H9 (cell line): ENCODE data around the gene MYO7A. TPM values are rescaled to one million over a fixed set of nuclear protein-coding genes. Genes with fewer than 3 reads are reported as not detected.

Source experiments
- DNase-seq: peaks from one replicate; pipeline ENCODE4 v3.0.0-alpha.2; 2017
- H2AFZ ChIP-seq: one replicate; pipeline ENCODE4 v1.6.1; 2013; ENCODE audit warnings: mild to moderate bottlenecking, low read length, control low read depth, moderate library complexity
- H2AK5ac ChIP-seq: 2 replicates; pipeline ENCODE4 v1.6.1; 2013; ENCODE audit warnings: low read length, control low read depth, mixed read lengths; ENCODE audit not compliant: insufficient read length
- H2BK120ac ChIP-seq: one replicate; pipeline ENCODE4 v1.6.1; 2013; ENCODE audit warnings: low read depth, mild to moderate bottlenecking, low read length, control low read depth, inconsistent platforms; ENCODE audit not compliant: poor library complexity, severe bottlenecking
- H2BK12ac ChIP-seq: 2 replicates; pipeline ENCODE4 v1.6.1; 2013; ENCODE audit warnings: low read length, control low read depth, mixed read lengths, low read depth; ENCODE audit not compliant: insufficient read length
- H2BK15ac ChIP-seq: 2 replicates; pipeline ENCODE4 v1.6.1; 2013; ENCODE audit warnings: low read depth, low read length, control low read depth
- H2BK20ac ChIP-seq: one replicate; pipeline ENCODE4 v1.6.1; 2013; ENCODE audit warnings: low read depth, mild to moderate bottlenecking, low read length, control low read depth, inconsistent platforms; ENCODE audit not compliant: poor library complexity, severe bottlenecking
- H2BK5ac ChIP-seq: 2 replicates; pipeline ENCODE4 v1.6.1; 2013; ENCODE audit warnings: low read length, control low read depth, mixed read lengths; ENCODE audit not compliant: insufficient read length
- H3K14ac ChIP-seq: 2 replicates; pipeline ENCODE4 v1.6.1; 2013; ENCODE audit warnings: low read length, control low read depth; ENCODE audit not compliant: insufficient read depth
- H3K18ac ChIP-seq: 2 replicates; pipeline ENCODE4 v1.6.1; 2013; ENCODE audit warnings: low read depth, mild to moderate bottlenecking, mixed read lengths, low read length, control low read depth; ENCODE audit not compliant: insufficient read length
- H3K23ac ChIP-seq: 2 replicates; pipeline ENCODE4 v1.6.1; 2013; ENCODE audit warnings: low read length, control low read depth, mixed read lengths, low read depth; ENCODE audit not compliant: insufficient read length
- H3K23me2 ChIP-seq: 2 replicates; pipeline ENCODE4 v1.6.1; 2013; ENCODE audit warnings: low read depth, mild to moderate bottlenecking, mixed read lengths, low read length, control low read depth; ENCODE audit not compliant: insufficient read length, poor library complexity, severe bottlenecking
- H3K27ac ChIP-seq: 2 replicates; pipeline ENCODE4 v1.5.1; 2013; ENCODE audit warnings: low read length, control low read depth, mixed read lengths, low read depth; ENCODE audit not compliant: insufficient read length
- H3K27me3 ChIP-seq: 2 replicates; pipeline ENCODE4 v1.6.1; 2013; ENCODE audit warnings: low read length, control low read depth, inconsistent platforms; ENCODE audit not compliant: insufficient read depth
- H3K4ac ChIP-seq: 2 replicates; pipeline ENCODE4 v1.6.1; 2013; ENCODE audit warnings: low read depth, mild to moderate bottlenecking, control low read depth, inconsistent platforms, low read length, moderate library complexity
- H3K4me1 ChIP-seq: 2 replicates; pipeline ENCODE4 v1.6.1; 2013; ENCODE audit warnings: low read length, control low read depth, inconsistent platforms; ENCODE audit not compliant: insufficient read depth
- H3K4me2 ChIP-seq: 2 replicates; pipeline ENCODE4 v1.6.1; 2013; ENCODE audit warnings: low read length, control low read depth, mixed read lengths; ENCODE audit not compliant: insufficient read length, insufficient read depth
- H3K56ac ChIP-seq: 2 replicates; pipeline ENCODE4 v1.6.1; 2013; ENCODE audit warnings: low read depth, mild to moderate bottlenecking, mixed read lengths, low read length, control low read depth; ENCODE audit not compliant: insufficient read length
- H3K79me1 ChIP-seq: 2 replicates; pipeline ENCODE4 v1.6.1; 2013; ENCODE audit warnings: low read depth, mild to moderate bottlenecking, moderate library complexity, low read length, control low read depth, inconsistent platforms; ENCODE audit not compliant: insufficient read depth, poor library complexity, severe bottlenecking
- H3K79me2 ChIP-seq: 2 replicates; pipeline ENCODE4 v1.6.1; 2013; ENCODE audit warnings: low read length, control low read depth, inconsistent platforms; ENCODE audit not compliant: insufficient read depth
- H3K9ac ChIP-seq: 2 replicates; pipeline ENCODE4 v1.6.1; 2013; ENCODE audit warnings: low read length, control low read depth, mixed read lengths; ENCODE audit not compliant: insufficient read length; ENCODE audit errors: extremely low read depth
- H3K9me3 ChIP-seq: one replicate; pipeline ENCODE4 v1.6.1; 2013; ENCODE audit warnings: low read depth, low read length, inconsistent platforms; ENCODE audit not compliant: control insufficient read depth
- H3T11ph ChIP-seq: one replicate; pipeline ENCODE4 v1.6.1; 2013; ENCODE audit warnings: mild to moderate bottlenecking, low read length, control low read depth, inconsistent platforms
- H4K20me1 ChIP-seq: one replicate; pipeline ENCODE4 v1.6.1; 2013; ENCODE audit not compliant: control insufficient read depth, insufficient read length, insufficient read depth
- H4K5ac ChIP-seq: 2 replicates; pipeline ENCODE4 v1.6.1; 2013; ENCODE audit warnings: low read depth, mild to moderate bottlenecking, mixed read lengths, low read length, control low read depth; ENCODE audit not compliant: insufficient read length
- H4K8ac ChIP-seq: replicated peaks from 2 replicates; pipeline ENCODE4 v1.6.1; 2013; ENCODE audit warnings: low read length, control low read depth, mixed read lengths, low read depth; ENCODE audit not compliant: insufficient read length
- H4K91ac ChIP-seq: 2 replicates; pipeline ENCODE4 v1.6.1; 2013; ENCODE audit warnings: low read depth, mild to moderate bottlenecking, moderate library complexity, mixed read lengths, low read length, control low read depth; ENCODE audit not compliant: insufficient read length
- H3K27ac Mint-ChIP-seq, 3 experiments: 2 replicates in 2 of 3; 3 replicates in 1 of 3; pipeline ENCODE4 v1.8.0; 2020 to 2021; ENCODE audit warnings: mixed read lengths in 3 of 3, mild to moderate bottlenecking in 1 of 3, moderate library complexity in 1 of 3
- H3K27me3 Mint-ChIP-seq: 2 replicates; pipeline ENCODE4 v1.8.0; 2021; ENCODE audit warnings: low read depth, mild to moderate bottlenecking, moderate library complexity, mixed read lengths
- H3K36me3 Mint-ChIP-seq, 3 experiments: 2 replicates in 2 of 3; 3 replicates in 1 of 3; pipeline ENCODE4 v1.8.0; 2020 to 2021; ENCODE audit warnings: low read depth in 3 of 3, mixed read lengths in 3 of 3; ENCODE audit not compliant: insufficient read depth in 1 of 3
- H3K4me1 Mint-ChIP-seq, 2 experiments: 2 replicates each; pipeline ENCODE4 v1.8.0; 2020; ENCODE audit warnings: mixed read lengths in 2 of 2
- H3K4me3 Mint-ChIP-seq, 2 experiments: 2 replicates in 1 of 2; 3 replicates in 1 of 2; pipeline ENCODE4 v1.8.0; 2020 to 2021; ENCODE audit warnings: mild to moderate bottlenecking in 2 of 2, mixed read lengths in 2 of 2, moderate library complexity in 1 of 2
- H3K9me3 Mint-ChIP-seq, 2 experiments: 2 replicates in 1 of 2; 3 replicates in 1 of 2; pipeline ENCODE4 v1.8.0; 2020; ENCODE audit warnings: mild to moderate bottlenecking in 2 of 2, mixed read lengths in 2 of 2, moderate library complexity in 1 of 2
- WGBS: extraction: QIAGEN DNeasy Blood & Tissue Kit; methylation state at CpG from one replicate; pipeline ENCODE4 v1.1.7; 2013; ENCODE audit warnings: missing lambda C conversion rate, low lambda C conversion rate, mixed read lengths; ENCODE audit not compliant: insufficient read length; ENCODE audit errors: extremely low coverage; 5-methylcytosine and 5-hydroxymethylcytosine counted together
- total RNA-seq: library from RNA; stranded (reverse); gene quantifications from 2 replicates; pipeline ENCODE4 v1.2.1, GENCODE V29; 2021
- TF ChIP-seq, protein P1 (sequence below): fragments of 200-600 bp; sonication (generic); conservative IDR thresholded peaks from 3 replicates; pipeline ENCODE4 v1.8.0; 2021; ENCODE audit warnings: antibody characterized with exemption, mild to moderate bottlenecking

The MYO7A gene
- total RNA-seq, 1 experiment from 2014 or later = 1.6 TPM

DNA sequence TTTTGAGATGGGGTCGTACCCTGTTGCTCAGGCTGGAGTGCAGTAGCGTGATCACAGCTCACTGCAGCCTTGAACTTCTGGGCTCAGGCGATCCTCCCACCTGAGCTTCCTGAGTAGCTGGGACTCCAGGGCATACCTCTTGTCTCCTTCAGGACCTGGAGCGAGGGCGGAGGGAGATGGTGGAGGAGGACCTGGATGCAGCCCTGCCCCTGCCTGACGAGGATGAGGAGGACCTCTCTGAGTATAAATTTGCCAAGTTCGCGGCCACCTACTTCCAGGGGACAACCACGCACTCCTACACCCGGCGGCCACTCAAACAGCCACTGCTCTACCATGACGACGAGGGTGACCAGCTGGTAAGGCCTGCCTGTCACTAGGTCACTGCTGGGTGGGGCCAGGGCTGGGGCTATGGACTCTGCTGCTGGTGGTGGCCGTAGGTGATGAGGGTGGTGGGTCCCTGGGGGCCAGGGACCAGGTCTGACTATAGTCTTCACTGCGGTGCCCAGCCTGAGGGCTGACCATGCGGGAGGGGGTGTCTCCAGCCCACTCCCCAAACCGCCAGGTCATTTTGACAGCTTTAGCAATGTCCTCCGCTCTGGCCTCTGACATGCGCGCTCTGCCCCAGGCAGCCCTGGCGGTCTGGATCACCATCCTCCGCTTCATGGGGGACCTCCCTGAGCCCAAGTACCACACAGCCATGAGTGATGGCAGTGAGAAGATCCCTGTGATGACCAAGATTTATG, 53.9 kb downstream of the MYO7A start:
- H3K23me2 ChIP-seq = no peaks in the 10 kb centered on the region
- no peak overlapping the region for H3T11ph ChIP-seq
- no peak overlapping the region for H2BK20ac ChIP-seq
- H3K18ac ChIP-seq = no peak overlapping the region
- H3K4ac ChIP-seq = no peak overlapping the region
- H3K9me3 ChIP-seq = no peaks in the 10 kb centered on the region
- H3K4me2 ChIP-seq = no peak overlapping the region
- H2BK120ac ChIP-seq = no peak overlapping the region
- H3K14ac ChIP-seq = no peak overlapping the region; the same call in 1 of the 2 replicates
- no peaks in the 10 kb centered on the region for H3K79me2 ChIP-seq
- no peak overlapping the region for H3K56ac ChIP-seq
- Mint-ChIP-seq H3K4me3 (no peak overlapping the region), H3K27me3 (peaks cover 2% of the 10 kb centered on the region; the same call in 1 of the 2 replicates), H3K9me3 (no peaks in the 10 kb centered on the region; a peak in 1 of 5 replicates), H3K36me3 (no peaks in the 10 kb centered on the region; a peak in 3 of 7 replicates), H3K4me1 (peaks cover 1 to 3% of the 10 kb centered on the region in 2 experiments; a peak in 2 of 4 replicates), H3K27ac (peak overlapping the region in 1 of 3 experiments; percentile 77; a peak in 1 of 7 replicates)
- WGBS = no CpG with 5 or more reads among the region's 22 CpGs
- H3K4me1 ChIP-seq = no peaks in the 10 kb centered on the region
- H2AK5ac ChIP-seq = no peak overlapping the region
- no peaks in the 10 kb centered on the region for H3K27me3 ChIP-seq
- H3K23ac ChIP-seq = no peak overlapping the region
- H4K20me1 ChIP-seq = no peaks in the 10 kb centered on the region
- no peak for DNase-seq
- H2BK12ac ChIP-seq = no peak overlapping the region
- no peak overlapping the region for H3K27ac ChIP-seq
- TF ChIP-seq, protein P1, sequence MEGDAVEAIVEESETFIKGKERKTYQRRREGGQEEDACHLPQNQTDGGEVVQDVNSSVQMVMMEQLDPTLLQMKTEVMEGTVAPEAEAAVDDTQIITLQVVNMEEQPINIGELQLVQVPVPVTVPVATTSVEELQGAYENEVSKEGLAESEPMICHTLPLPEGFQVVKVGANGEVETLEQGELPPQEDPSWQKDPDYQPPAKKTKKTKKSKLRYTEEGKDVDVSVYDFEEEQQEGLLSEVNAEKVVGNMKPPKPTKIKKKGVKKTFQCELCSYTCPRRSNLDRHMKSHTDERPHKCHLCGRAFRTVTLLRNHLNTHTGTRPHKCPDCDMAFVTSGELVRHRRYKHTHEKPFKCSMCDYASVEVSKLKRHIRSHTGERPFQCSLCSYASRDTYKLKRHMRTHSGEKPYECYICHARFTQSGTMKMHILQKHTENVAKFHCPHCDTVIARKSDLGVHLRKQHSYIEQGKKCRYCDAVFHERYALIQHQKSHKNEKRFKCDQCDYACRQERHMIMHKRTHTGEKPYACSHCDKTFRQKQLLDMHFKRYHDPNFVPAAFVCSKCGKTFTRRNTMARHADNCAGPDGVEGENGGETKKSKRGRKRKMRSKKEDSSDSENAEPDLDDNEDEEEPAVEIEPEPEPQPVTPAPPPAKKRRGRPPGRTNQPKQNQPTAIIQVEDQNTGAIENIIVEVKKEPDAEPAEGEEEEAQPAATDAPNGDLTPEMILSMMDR = no peak
- no peak overlapping the region for H4K5ac ChIP-seq
- H2BK15ac ChIP-seq = no peak overlapping the region
- no peaks in the 10 kb centered on the region for H3K79me1 ChIP-seq
- H2AFZ ChIP-seq = no peak overlapping the region
- H4K91ac ChIP-seq = no peak overlapping the region
- H4K8ac ChIP-seq = no peak overlapping the region
- H3K9ac ChIP-seq = no peak overlapping the region
- no peak overlapping the region for H2BK5ac ChIP-seq
